OCI-LY3 (cell line): ENCODE results near the gene TRRAP.

Source experiments
- H2AFZ ChIP-seq: fragments of 200-600, 300-600 bp; shearing (Covaris generic); 2 replicates; pipeline ENCODE4 v1.6.0; 2014; ENCODE audit warnings: antibody characterized with exemption, low read depth, low read length
- H3K27ac ChIP-seq: fragments of 200-600, 300-600 bp; sonication (generic); 2 replicates; pipeline ENCODE4 v1.5.1; 2014; ENCODE audit warnings: mild to moderate bottlenecking, low read length, moderate library complexity, mixed read lengths
- H3K27me3 ChIP-seq: fragments of 200-600, 300-600 bp; sonication (generic); 2 replicates; pipeline ENCODE4 v1.6.1; 2014; ENCODE audit warnings: low read depth, low read length, mixed read lengths
- H3K36me3 ChIP-seq: fragments of 200-600, 300-600 bp; sonication (generic); replicated peaks from 2 replicates; pipeline ENCODE3; 2014; ENCODE audit warnings: low read depth, low read length, mixed read lengths
- H3K4me1 ChIP-seq: fragments of 300-600, 200-600 bp; sonication (generic); 2 replicates; pipeline ENCODE4 v1.6.1; 2014; ENCODE audit warnings: low read length, mixed read lengths
- H3K4me2 ChIP-seq: fragments of 200-600, 300-600 bp; sonication (generic); 2 replicates; pipeline ENCODE4 v1.6.1; 2014; ENCODE audit warnings: low read length, mixed read lengths
- H3K4me3 ChIP-seq: fragments of 300-600, 200-600 bp; sonication (generic); 2 replicates; pipeline ENCODE4 v1.5.1; 2014; ENCODE audit warnings: antibody characterized with exemption, mild to moderate bottlenecking, low read length, moderate library complexity
- H3K79me2 ChIP-seq: fragments of 300-600, 200-600 bp; shearing (Covaris generic); 2 replicates; pipeline ENCODE4 v1.6.1; 2014; ENCODE audit warnings: mild to moderate bottlenecking, low read length, mixed read lengths
- H3K9ac ChIP-seq: fragments of 300-600, 200-600 bp; shearing (Covaris generic); 2 replicates; pipeline ENCODE4 v1.6.0; 2014; ENCODE audit warnings: mild to moderate bottlenecking, low read length, moderate library complexity
- H3K9me3 ChIP-seq: fragments of 200-600, 300-600 bp; shearing (Covaris generic); 2 replicates; pipeline ENCODE4 v1.6.1; 2014; ENCODE audit warnings: low read length, mixed read lengths; ENCODE audit not compliant: insufficient read depth
- H4K20me1 ChIP-seq: fragments of 200-600, 300-600 bp; sonication (generic); 2 replicates; pipeline ENCODE4 v1.6.1; 2016; ENCODE audit warnings: low read length, mixed read lengths; ENCODE audit not compliant: insufficient read depth
- EZH2phosphoT487 ChIP-seq: fragments of 200-600 bp; shearing (Covaris generic); IDR thresholded peaks from 2 replicates; pipeline ENCODE4 v1.6.1; 2018; ENCODE audit warnings: antibody characterized with exemption, mixed run types, low read depth
- TF ChIP-seq, protein P1 (sequence below): fragments of 200-600, 300-600 bp; sonication (generic); IDR thresholded peaks from 2 replicates; pipeline ENCODE4 v1.5.1; 2014; ENCODE audit warnings: antibody characterized with exemption, low read length, low read depth

TRRAP gene

GRCh38 chr7:99002148-99002826 is 124.0 kb downstream of the TRRAP start:
- Histone ChIP-seq H3K27me3 (no peaks in the 10 kb centered on the region), H3K4me2 (no peak overlapping the region), H3K4me1 (peaks cover 12% of the 10 kb centered on the region), H4K20me1 (peaks cover 4% of the 10 kb centered on the region), H3K9ac (no peak overlapping the region), H3K27ac (no peak overlapping the region), H3K79me2 (no peaks in the 10 kb centered on the region), H3K36me3 (peaks cover 50% of the 10 kb centered on the region), H3K9me3 (no peaks in the 10 kb centered on the region), H3K4me3 (no peak overlapping the region), H2AFZ (no peak overlapping the region)
- TF ChIP-seq, protein P1, sequence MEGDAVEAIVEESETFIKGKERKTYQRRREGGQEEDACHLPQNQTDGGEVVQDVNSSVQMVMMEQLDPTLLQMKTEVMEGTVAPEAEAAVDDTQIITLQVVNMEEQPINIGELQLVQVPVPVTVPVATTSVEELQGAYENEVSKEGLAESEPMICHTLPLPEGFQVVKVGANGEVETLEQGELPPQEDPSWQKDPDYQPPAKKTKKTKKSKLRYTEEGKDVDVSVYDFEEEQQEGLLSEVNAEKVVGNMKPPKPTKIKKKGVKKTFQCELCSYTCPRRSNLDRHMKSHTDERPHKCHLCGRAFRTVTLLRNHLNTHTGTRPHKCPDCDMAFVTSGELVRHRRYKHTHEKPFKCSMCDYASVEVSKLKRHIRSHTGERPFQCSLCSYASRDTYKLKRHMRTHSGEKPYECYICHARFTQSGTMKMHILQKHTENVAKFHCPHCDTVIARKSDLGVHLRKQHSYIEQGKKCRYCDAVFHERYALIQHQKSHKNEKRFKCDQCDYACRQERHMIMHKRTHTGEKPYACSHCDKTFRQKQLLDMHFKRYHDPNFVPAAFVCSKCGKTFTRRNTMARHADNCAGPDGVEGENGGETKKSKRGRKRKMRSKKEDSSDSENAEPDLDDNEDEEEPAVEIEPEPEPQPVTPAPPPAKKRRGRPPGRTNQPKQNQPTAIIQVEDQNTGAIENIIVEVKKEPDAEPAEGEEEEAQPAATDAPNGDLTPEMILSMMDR = no peak
- TF ChIP-seq EZH2phosphoT487 = no peak

DNA sequence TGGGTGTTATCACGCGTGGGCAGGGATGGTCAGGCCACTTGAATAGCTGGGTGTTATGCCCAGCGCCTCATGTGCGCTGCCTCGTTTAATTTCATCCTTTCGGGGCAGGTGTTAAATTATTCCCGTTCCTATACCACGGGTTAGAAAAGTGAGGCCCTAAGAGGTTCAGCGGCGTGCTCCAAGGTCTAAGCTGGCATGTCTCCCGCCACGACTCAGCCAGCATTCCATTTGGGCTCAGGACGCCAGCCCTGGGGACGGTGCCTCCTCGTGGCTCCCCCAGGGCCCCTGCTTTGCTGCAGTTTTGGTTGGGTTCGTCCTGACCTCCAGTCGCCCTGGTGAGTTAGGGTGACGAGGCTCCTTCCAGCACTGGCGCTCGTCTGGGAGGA is 124.5 kb downstream of the TRRAP start:
- Histone ChIP-seq H2AFZ (no peak overlapping the region), H3K79me2 (no peaks in the 10 kb centered on the region), H3K9ac (no peak overlapping the region), H3K27me3 (no peaks in the 10 kb centered on the region), H3K4me1 (peaks cover 12% of the 10 kb centered on the region), H3K36me3 (peaks cover 50% of the 10 kb centered on the region), H3K27ac (no peak overlapping the region), H3K9me3 (no peaks in the 10 kb centered on the region), H3K4me2 (no peak overlapping the region), H4K20me1 (peaks cover 4% of the 10 kb centered on the region), H3K4me3 (no peak overlapping the region)
- no peak for TF ChIP-seq EZH2phosphoT487
- TF ChIP-seq, protein P1 = no peak

DNA sequence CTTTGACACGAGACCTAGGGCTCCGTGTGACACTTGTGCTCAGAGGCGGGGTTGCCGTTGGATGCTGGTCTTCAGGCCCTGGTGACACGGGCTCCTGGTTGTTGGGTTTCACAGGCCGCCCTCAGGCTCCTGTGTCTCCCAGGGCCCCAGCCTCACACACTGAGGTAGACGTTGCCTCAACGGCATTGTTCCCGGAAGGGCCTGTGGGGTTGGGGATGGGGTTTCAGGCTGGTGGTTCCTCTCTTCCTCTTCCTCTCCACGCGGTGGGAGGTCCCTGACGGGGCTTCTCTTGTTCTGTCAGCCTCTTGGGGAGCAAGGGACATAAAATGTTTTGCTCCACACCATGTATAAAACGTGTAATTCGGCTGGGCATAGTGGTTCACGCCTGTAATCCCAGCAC is 125.1 kb downstream of the TRRAP start:
- no peak overlapping the region for H3K4me2 ChIP-seq
- H4K20me1 ChIP-seq = peaks cover 4% of the 10 kb centered on the region
- no peak overlapping the region for H2AFZ ChIP-seq
- no peak for TF ChIP-seq EZH2phosphoT487
- TF ChIP-seq, protein P1 = no peak
- H3K9me3 ChIP-seq = no peaks in the 10 kb centered on the region
- no peaks in the 10 kb centered on the region for H3K27me3 ChIP-seq
- no peak overlapping the region for H3K4me3 ChIP-seq
- H3K9ac ChIP-seq = no peak overlapping the region
- H3K79me2 ChIP-seq = no peaks in the 10 kb centered on the region
- peaks cover 51% of the 10 kb centered on the region for H3K36me3 ChIP-seq
- no peak overlapping the region for H3K27ac ChIP-seq
- peaks cover 12% of the 10 kb centered on the region for H3K4me1 ChIP-seq

DNA sequence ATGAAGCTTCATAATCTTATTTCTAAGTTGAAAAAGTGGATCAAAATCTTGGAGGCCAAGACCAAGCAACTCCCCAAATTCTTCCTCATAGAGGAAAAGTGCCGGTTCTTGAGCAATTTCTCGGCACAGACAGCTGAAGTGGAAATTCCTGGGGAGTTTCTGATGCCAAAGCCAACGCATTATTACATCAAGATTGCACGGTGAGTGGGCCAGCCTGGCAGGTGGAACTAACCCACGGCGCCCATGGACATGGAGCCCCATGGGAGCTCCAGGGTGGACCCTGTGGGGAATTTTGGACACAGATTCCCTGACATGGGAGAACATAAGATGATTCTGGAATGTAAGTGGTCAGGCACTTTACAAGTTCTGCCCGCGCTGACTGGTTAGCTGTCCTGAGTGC is 125.9 kb downstream of the TRRAP start:
- Histone ChIP-seq H3K9ac (no peak overlapping the region), H3K27me3 (no peaks in the 10 kb centered on the region), H3K36me3 (peaks cover 50% of the 10 kb centered on the region), H3K4me3 (no peak overlapping the region), H3K27ac (no peak overlapping the region), H3K79me2 (no peaks in the 10 kb centered on the region), H2AFZ (no peak overlapping the region), H3K4me2 (no peak overlapping the region), H3K4me1 (peaks cover 12% of the 10 kb centered on the region), H3K9me3 (no peaks in the 10 kb centered on the region), H4K20me1 (peaks cover 4% of the 10 kb centered on the region)
- no peak for TF ChIP-seq EZH2phosphoT487
- TF ChIP-seq, protein P1 = no peak
